ENCODE measurements around the gene KDELR3. TPM values are rescaled to one million over a fixed set of nuclear protein-coding genes. Genes with fewer than 3 reads are reported as not detected.
A peak's percentile ranks its signal among the peaks of the same experiment; 100 is the strongest.

KDELR3 gene
- total RNA-seq, 3 donors from 2014 or later = 8.9 to 18.0 (median 14.9) TPM

DNA sequence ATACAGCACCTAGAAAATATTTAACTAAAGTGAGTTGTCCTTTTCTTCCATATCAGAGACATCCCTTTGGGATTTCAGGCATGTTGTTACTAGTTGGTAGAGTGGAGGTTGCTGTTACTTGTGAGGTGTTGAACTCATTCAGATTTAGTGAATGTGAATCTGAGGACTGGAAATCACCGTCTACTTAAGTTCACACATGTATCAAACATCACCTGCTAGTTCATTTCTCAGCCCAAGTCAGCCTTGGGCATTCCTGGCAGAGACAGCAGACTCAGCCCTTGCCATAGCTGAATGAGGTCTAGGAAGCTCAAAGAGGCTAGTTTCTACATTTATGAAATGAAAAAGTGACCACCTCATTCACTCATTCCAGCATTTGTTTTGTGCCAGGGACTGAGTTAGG lies 9.7 kb downstream of the KDELR3 start:
- no peak for DNase-seq (ENCODE audit: low spot score in 2 of 2)
- Histone ChIP-seq H3K4me1 (no peaks in the 10 kb centered on the region), H3K27me3 (no peaks in the 10 kb centered on the region), H3K27ac (no peak overlapping the region), H3K36me3 (no peaks in the 10 kb centered on the region), H3K9me3 (no peaks in the 10 kb centered on the region), H3K4me3 (no peak overlapping the region)
- TF ChIP-seq POLR2AphosphoS5 (IDR thresholded peaks at IDR 0.05) (no peak), POLR2A (IDR thresholded peaks at IDR 0.05) (no peak), CTCF (IDR thresholded peaks at IDR 0.05) (no peak)
- intact Hi-C loops (cut with DNase I; ENCODE audit: low total_unique reads) = no loop called here

DNA sequence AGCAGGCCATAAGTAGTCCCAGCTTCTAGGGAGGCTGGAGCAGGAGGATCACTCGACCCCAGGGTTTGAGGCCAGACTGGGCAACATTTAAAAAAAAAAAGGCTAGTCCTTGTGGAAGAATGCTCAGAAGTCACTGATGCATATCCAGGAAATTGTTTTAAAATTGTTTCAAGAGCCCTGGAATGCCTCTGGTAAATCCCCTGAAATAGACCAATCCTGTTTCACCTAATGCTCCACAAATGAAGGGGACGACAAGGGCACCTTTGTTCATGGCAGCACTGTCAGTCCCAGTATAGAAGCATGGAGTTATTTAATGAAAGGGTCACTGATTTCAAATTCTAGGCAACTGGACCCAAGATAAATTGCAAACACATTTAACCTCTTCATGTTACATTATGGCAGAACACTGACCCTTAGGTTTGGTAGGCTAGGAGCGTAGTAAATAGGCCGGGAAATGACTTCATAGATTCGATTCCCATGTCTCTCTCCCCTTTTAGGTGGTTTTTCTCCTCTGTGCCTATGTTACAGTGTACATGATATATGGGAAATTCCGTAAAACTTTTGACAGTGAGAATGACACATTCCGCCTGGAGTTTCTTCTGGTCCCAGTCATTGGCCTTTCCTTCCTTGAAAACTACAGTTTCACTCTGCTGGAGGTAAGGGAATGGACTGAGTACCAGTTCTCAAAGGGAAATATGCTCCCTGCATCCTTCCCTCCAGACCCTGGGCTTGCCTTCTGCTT lies 11.4 kb downstream of the KDELR3 start:
- H3K36me3 ChIP-seq = no peaks in the 10 kb centered on the region
- no peak overlapping the region for H3K27ac ChIP-seq
- H3K27me3 ChIP-seq = no peaks in the 10 kb centered on the region
- no peaks in the 10 kb centered on the region for H3K9me3 ChIP-seq
- H3K4me3 ChIP-seq = no peak overlapping the region
- intact Hi-C loops (cut with DNase I; ENCODE audit: low total_unique reads) = no loop called here
- no peak for TF ChIP-seq POLR2AphosphoS5 (IDR thresholded peaks at IDR 0.05)
- no peak for TF ChIP-seq POLR2A (IDR thresholded peaks at IDR 0.05)
- TF ChIP-seq CTCF (IDR thresholded peaks at IDR 0.05) = no peak
- no peaks in the 10 kb centered on the region for H3K4me1 ChIP-seq
- DNase-seq (ENCODE audit: low spot score in 2 of 2) = no peak

- no peaks in the 10 kb centered on the region for H3K27me3 ChIP-seq
- no peak overlapping the region for H3K4me3 ChIP-seq
- no peaks in the 10 kb centered on the region for H3K4me1 ChIP-seq
- intact Hi-C loops (cut with DNase I; ENCODE audit: low total_unique reads) = no loop called here
- no peak for TF ChIP-seq POLR2AphosphoS5 (IDR thresholded peaks at IDR 0.05)
- TF ChIP-seq CTCF (IDR thresholded peaks at IDR 0.05) = no peak
- TF ChIP-seq POLR2A (IDR thresholded peaks at IDR 0.05) = no peak
- no peak for DNase-seq (ENCODE audit: low spot score in 2 of 2)
- H3K27ac ChIP-seq = no peak overlapping the region
- H3K36me3 ChIP-seq = no peaks in the 10 kb centered on the region
- H3K9me3 ChIP-seq = no peaks in the 10 kb centered on the region
Measured at GRCh38 chr22:38481162-38481870, 13.4 kb downstream of the KDELR3 start.

DNA sequence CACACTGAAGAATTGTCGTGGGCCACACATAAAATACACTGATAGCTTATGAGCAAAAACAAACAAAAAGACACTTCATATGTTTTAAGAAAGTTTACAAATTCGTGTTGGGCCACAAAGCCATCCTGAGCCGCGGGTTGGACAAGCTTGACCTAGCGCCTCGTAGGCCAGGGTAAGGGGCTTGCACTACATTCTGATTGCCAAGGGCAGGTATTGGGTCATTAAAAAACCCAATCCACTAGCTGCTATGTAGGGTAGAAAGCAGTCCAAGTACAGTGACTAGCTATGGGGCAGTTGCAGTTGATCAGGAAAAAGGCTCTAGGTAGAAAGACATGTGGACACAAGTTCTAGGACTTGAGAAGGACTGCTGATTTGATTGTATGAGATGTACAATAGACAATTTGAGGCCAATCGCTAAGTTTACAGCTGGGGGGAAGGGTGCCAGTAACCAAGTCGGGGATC lies 14.0 kb downstream of the KDELR3 start:
- intact Hi-C loops (cut with DNase I; ENCODE audit: low total_unique reads) = no loop called here
- TF ChIP-seq CTCF (IDR thresholded peaks at IDR 0.05) = no peak
- TF ChIP-seq POLR2A (IDR thresholded peaks at IDR 0.05) = no peak
- TF ChIP-seq POLR2AphosphoS5 (IDR thresholded peaks at IDR 0.05) = no peak
- H3K27ac ChIP-seq = no peak overlapping the region

GRCh38 chr22:38482662-38483308 lies 14.9 kb downstream of the KDELR3 start:
- no peaks in the 10 kb centered on the region for H3K36me3 ChIP-seq
- DNase-seq (ENCODE audit: low spot score in 2 of 2) = no peak
- H3K27ac ChIP-seq = no peak overlapping the region
- no peaks in the 10 kb centered on the region for H3K9me3 ChIP-seq
- TF ChIP-seq CTCF (IDR thresholded peaks at IDR 0.05) = no peak
- no peak for TF ChIP-seq POLR2AphosphoS5 (IDR thresholded peaks at IDR 0.05)
- no peak for TF ChIP-seq POLR2A (IDR thresholded peaks at IDR 0.05)
- H3K27me3 ChIP-seq = no peaks in the 10 kb centered on the region
- intact Hi-C loops (cut with DNase I; ENCODE audit: low total_unique reads) = no loop called here
- no peak overlapping the region for H3K4me3 ChIP-seq
- H3K4me1 ChIP-seq = no peaks in the 10 kb centered on the region

More for the DNA sequence above, 14.0 kb downstream of the KDELR3 start:
- H3K9me3 ChIP-seq = no peaks in the 10 kb centered on the region
- H3K27me3 ChIP-seq = no peaks in the 10 kb centered on the region
- DNase-seq (ENCODE audit: low spot score in 2 of 2) = peak in 1 of 2 donors; percentile 15
- H3K4me1 ChIP-seq = no peaks in the 10 kb centered on the region
- no peaks in the 10 kb centered on the region for H3K36me3 ChIP-seq
- H3K4me3 ChIP-seq = no peak overlapping the region

Data from breast epithelium (tissue), 4 donors.